DMS53 treated with DMSO at 0.1 percent for 48 hours (cell line): ENCODE data around the gene RNF207.
"Not testable (repeated sequence)": the region's sequence is repeated elsewhere in the genome, so short reads cannot be mapped to it uniquely, and the experiment has no call there.

Experiments
- DNase-seq: peaks from one replicate; lab custom pipeline; 2025; ENCODE audit not compliant: unreplicated experiment; lab: John Stamatoyannopoulos, UW

The RNF207 gene

GRCh38 chr1:6199298-6200187 is 6.4 kb upstream of the RNF207 start, which contains the start of gene RPL22:
Gene RPL22 (minus strand): TSS chr1:6199595. CDS start chr1:6199573, 22 bp downstream.
- peak; percentile 99 for DNase-seq

GRCh38 chr1:6200188-6200809 is 5.6 kb upstream of the RNF207 start:
- DNase-seq, result no peak

GRCh38 chr1:6202256-6202655 is 3.7 kb upstream of the RNF207 start:
- no peak for DNase-seq

- no peak for DNase-seq
These were observed 569 bp downstream of the RNF207 start for GRCh38 chr1:6206520-6206855.

GRCh38 chr1:6207075-6207885 is 1.4 kb downstream of the RNF207 start:
- DNase-seq, result no peak

- DNase-seq, result no peak
These were observed 2.0 kb downstream of the RNF207 start for GRCh38 chr1:6207921-6208320.

GRCh38 chr1:6208723-6209660 is 3.1 kb downstream of the RNF207 start:
- DNase-seq, result no peak

GRCh38 chr1:6209661-6210580 is 4.0 kb downstream of the RNF207 start:
- DNase-seq, result no peak

GRCh38 chr1:6210591-6211355 is 4.9 kb downstream of the RNF207 start:
- no peak for DNase-seq

- DNase-seq, result no peak
These were observed 5.8 kb downstream of the RNF207 start for GRCh38 chr1:6211731-6212130.

GRCh38 chr1:6212193-6212959 is 6.5 kb downstream of the RNF207 start:
- no peak for DNase-seq

- DNase-seq, result no peak
These were observed 12.7 kb downstream of the RNF207 start for GRCh38 chr1:6218375-6219164.

- not testable (repeated sequence) for DNase-seq
These were observed 13.7 kb downstream of the RNF207 start for GRCh38 chr1:6219641-6220040.

- DNase-seq, result no peak
These were observed 14.3 kb downstream of the RNF207 start for GRCh38 chr1:6220236-6220635.

- no peak for DNase-seq
These were observed 15.4 kb downstream of the RNF207 start for GRCh38 chr1:6221210-6221784.

GRCh38 chr1:6222636-6223035 is 16.7 kb downstream of the RNF207 start:
- DNase-seq, result no peak

- DNase-seq, result no peak
These were observed 17.7 kb downstream of the RNF207 start for GRCh38 chr1:6223617-6224016.
